ENCODE data around the gene RRBP1.

DNA sequence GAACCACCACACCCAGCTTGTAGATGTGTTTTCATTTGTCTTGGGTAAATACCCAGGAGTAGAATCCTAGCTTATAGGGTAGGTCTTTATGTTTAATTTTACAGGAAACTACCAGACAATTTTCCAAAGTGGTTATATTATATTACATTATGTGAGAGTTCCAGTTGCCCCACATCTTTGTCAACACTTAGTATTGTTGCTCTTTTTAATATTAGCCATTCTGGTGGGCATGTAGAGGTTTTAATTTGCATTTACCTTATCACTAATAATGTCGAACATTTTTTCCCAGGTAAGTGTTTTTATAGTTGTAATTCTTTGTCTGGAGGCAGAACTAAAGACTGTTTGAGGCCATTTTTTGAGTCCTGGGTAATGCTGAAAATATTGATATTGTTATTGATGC lies 14.2 kb upstream of the RRBP1 start:
- TF ChIP-seq, protein P1, sequence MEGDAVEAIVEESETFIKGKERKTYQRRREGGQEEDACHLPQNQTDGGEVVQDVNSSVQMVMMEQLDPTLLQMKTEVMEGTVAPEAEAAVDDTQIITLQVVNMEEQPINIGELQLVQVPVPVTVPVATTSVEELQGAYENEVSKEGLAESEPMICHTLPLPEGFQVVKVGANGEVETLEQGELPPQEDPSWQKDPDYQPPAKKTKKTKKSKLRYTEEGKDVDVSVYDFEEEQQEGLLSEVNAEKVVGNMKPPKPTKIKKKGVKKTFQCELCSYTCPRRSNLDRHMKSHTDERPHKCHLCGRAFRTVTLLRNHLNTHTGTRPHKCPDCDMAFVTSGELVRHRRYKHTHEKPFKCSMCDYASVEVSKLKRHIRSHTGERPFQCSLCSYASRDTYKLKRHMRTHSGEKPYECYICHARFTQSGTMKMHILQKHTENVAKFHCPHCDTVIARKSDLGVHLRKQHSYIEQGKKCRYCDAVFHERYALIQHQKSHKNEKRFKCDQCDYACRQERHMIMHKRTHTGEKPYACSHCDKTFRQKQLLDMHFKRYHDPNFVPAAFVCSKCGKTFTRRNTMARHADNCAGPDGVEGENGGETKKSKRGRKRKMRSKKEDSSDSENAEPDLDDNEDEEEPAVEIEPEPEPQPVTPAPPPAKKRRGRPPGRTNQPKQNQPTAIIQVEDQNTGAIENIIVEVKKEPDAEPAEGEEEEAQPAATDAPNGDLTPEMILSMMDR (IDR thresholded peaks at IDR 0.05): no peak
- TF ChIP-seq POLR2A (IDR thresholded peaks at IDR 0.05) (no peak), POLR2AphosphoS5 (IDR thresholded peaks at IDR 0.05; ENCODE audit: insufficient read depth in 1 of 2, low read depth in 1 of 2) (no peak)

Measured in vagina (tissue), 2 donors.